ENCODE measurements around the gene EVI2A.
"Not testable (repeated sequence)": the region's sequence is repeated elsewhere in the genome, so short reads cannot be mapped to it uniquely, and the experiment has no call there.

The EVI2A gene

DNA sequence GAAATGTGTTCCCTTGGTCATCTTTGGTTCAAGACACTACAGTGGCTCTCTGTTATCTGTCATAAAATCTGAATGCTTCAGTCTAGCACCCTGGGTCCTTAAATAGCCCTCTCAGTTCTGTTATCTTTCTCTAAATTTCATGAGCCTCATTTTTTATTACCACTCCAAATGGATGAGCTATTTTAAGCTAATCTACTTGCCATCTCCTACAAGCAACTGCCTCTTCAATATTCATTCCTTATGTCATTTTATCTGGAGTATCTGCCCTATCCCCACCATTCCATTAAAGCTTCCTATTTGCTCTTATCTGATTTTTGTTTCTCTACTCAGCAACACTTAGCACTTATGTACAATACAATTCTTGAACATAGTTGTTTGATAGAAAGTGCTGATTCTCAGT, 28.0 kb upstream of the EVI2A start:
- no peak for DNase-seq (ENCODE audit: low read depth)
- H3K4me3 ChIP-seq (ENCODE audit: low read depth, low read length), result no peak overlapping the region

DNA sequence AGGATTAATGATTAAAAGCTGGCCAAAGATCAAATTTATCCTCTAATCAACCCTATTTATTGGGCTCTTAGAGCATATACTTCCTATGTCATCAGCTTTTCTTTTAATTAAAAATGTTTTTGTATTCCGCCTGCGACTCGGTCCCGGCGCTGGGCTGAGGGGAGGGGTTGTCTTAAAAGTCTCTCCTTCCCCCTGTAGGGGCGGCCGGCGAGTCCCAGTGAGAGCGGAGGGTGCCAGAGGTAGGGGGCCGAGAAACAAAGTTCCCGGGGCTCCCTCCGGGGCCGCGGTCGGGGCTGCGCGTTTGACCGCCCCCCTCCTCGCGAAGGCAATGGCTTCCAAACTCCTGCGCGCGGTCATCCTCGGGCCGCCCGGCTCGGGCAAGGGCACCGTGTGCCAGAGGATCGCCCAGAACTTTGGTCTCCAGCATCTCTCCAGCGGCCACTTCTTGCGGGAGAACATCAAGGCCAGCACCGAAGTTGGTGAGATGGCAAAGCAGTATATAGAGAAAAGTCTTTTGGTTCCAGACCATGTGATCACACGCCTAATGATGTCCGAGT, 23.8 kb upstream of the EVI2A start:
- not testable (repeated sequence) for H3K4me3 ChIP-seq (ENCODE audit: low read depth, low read length); DNase-seq (ENCODE audit: low read depth)

More for the DNA sequence above, 28.0 kb upstream of the EVI2A start:
- TF ChIP-seq, protein P1, sequence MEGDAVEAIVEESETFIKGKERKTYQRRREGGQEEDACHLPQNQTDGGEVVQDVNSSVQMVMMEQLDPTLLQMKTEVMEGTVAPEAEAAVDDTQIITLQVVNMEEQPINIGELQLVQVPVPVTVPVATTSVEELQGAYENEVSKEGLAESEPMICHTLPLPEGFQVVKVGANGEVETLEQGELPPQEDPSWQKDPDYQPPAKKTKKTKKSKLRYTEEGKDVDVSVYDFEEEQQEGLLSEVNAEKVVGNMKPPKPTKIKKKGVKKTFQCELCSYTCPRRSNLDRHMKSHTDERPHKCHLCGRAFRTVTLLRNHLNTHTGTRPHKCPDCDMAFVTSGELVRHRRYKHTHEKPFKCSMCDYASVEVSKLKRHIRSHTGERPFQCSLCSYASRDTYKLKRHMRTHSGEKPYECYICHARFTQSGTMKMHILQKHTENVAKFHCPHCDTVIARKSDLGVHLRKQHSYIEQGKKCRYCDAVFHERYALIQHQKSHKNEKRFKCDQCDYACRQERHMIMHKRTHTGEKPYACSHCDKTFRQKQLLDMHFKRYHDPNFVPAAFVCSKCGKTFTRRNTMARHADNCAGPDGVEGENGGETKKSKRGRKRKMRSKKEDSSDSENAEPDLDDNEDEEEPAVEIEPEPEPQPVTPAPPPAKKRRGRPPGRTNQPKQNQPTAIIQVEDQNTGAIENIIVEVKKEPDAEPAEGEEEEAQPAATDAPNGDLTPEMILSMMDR (IDR thresholded peaks at IDR 0.05; ENCODE audit: low read depth, low read length, missing control alignments), result no peak

DNA sequence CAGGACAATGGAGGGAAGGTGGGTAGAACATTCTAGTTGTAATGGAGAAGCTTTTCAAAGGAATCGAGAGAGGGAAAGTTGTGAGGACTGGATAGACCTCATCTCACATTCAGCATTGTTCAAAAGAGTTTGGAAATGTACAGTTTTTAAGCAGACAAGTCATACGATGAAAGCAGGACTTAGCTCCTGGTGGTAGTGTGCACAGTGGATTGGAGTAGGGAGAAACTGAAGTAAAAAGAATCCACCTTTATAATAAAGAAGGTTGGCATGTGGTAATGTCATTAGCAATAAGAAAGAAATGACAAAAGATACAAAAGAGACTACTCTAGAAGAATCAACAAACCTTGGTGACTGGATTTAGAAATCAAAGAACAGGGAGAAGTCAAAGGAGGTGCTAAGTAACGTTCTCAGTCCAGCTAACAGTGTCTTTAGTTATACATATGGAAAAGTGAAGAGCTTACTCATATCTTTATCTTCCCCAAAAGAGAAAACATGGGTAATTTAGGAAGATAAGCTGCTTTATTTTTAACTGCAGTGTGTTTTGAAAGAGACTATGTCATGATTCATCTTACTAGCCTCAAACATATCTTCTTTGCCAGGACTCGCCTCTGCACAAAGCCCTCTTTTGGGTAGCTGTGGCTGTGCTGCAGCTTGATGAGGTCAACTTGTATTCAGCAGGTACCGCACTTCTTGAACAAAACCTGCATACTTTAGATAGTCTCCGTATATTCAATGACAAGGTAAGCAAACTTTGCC, 18.7 kb upstream of the EVI2A start:
- TF ChIP-seq, protein P1 (IDR thresholded peaks at IDR 0.05; ENCODE audit: low read depth, low read length, missing control alignments), result no peak
- no peak for DNase-seq (ENCODE audit: low read depth)
- H3K4me3 ChIP-seq (ENCODE audit: low read depth, low read length), result no peak overlapping the region

DNA sequence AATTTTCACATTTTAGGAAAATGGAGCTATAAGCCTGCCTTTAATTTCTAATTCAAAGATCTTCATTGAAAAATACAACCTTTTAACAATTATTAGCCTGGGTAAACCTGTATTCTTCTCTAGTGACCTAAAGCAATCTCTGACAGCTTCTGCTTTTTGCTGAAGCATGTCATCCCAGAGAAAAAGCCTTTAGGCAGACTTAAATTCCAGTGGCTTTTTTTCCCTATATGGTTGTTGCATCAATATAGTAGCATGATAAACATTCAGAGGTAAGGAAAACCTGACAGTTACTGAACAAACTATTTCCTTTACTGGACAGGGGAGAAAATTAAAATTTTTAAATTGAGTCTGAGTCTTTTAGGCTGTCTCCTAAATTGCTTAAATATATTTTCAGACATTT, 7.8 kb upstream of the EVI2A start:
- no peak overlapping the region for H3K4me3 ChIP-seq (ENCODE audit: low read depth, low read length)
- TF ChIP-seq, protein P1 (IDR thresholded peaks at IDR 0.05; ENCODE audit: low read depth, low read length, missing control alignments), result no peak
- no peak for DNase-seq (ENCODE audit: low read depth)

DNA sequence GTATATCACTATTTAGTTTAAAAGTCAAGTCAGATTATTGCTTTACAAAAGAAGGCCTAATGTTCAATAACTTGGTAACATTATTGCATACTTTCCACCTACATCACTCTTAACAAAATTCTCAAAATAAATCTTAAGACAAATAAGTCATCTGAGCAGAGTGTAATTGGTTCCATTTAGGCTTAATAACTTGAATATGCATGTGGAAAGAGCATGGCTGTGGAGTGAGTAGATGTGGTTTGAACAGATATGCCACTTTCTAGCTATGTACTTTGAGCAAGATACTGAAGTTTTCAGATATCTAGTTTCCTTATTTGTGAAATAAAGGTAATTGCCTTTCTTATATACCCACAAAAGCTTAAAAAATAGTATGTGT, 6.7 kb upstream of the EVI2A start:
- DNase-seq (ENCODE audit: low read depth), result no peak
- H3K4me3 ChIP-seq (ENCODE audit: low read depth, low read length), result no peak overlapping the region
- TF ChIP-seq, protein P1 (IDR thresholded peaks at IDR 0.05; ENCODE audit: low read depth, low read length, missing control alignments), result no peak

DNA sequence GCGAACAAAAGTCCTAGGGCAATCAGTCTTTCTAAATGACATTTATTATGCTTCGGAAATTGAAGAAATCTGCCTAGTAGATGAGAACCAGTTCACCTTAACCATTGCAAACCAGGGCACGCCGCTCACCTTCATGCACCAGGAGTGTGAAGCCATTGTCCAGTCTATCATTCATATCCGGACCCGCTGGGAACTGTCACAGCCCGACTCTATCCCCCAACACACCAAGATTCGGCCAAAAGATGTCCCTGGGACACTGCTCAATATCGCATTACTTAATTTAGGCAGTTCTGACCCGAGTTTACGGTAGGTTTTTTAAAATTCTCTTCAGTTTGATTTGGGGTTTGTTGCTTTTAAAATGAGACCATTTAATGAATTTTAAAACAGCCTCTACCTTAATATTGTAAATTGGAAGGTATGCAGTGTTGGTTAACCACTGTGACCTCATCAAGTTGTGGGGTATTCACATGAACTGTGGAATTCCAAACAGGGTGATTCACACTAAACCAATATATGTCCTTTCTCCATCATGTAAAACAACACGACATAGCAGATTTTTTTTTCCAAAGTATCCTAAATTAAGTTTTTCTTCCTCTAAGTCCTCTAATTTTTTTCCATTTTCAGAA, 6.2 kb upstream of the EVI2A start:
- no peak for DNase-seq (ENCODE audit: low read depth)
- TF ChIP-seq, protein P1 (IDR thresholded peaks at IDR 0.05; ENCODE audit: low read depth, low read length, missing control alignments), result no peak
- H3K4me3 ChIP-seq (ENCODE audit: low read depth, low read length), result no peak overlapping the region

DNA sequence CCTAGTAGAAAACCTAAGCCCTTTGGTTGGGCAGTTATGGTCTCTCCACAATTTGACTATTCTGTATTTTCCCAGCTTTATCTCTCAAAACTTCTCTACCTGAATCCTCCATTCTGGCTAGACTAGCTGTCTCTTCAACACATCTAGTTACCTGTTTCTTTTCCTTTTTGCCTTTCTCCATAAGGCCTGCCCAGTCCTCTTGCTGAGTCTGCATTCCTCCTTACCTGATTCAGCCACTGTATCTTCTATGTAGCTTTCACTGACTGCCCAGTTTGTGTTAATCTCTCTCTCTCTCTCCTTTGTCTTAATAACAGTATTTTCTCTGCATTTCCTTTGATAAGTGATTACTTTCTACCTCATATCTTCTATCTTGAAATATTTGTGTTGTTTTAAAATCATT, 2.1 kb upstream of the EVI2A start:
- no peak overlapping the region for H3K4me3 ChIP-seq (ENCODE audit: low read depth, low read length)
- DNase-seq (ENCODE audit: low read depth), result no peak
- TF ChIP-seq, protein P1 (IDR thresholded peaks at IDR 0.05; ENCODE audit: low read depth, low read length, missing control alignments), result no peak
